GM23338 (cell line): ENCODE data around the gene FNDC1. TPM values are rescaled to one million over a fixed set of nuclear protein-coding genes. Genes with fewer than 3 reads are reported as not detected.

Experiments
- ATAC-seq: fragments of 200-7000 bp; cut with Tn5 transposase; 3 replicates; pipeline ENCODE4 v1.9.1; 2020
- DNase-seq: peaks from one replicate; pipeline ENCODE4 v3.0.0-alpha.2; 2015; ENCODE audit warnings: low spot score
- H2AFZ ChIP-seq: fragments of 200-600 bp; sonication (generic); 2 replicates; pipeline ENCODE4 v1.8.0; 2016; ENCODE audit warnings: antibody characterized with exemption, mild to moderate bottlenecking, moderate library complexity
- H3F3A ChIP-seq: fragments of 200-600 bp; sonication (generic); replicated peaks from 2 replicates; pipeline ENCODE4 v1.8.0; 2017; ENCODE audit warnings: antibody characterized with exemption, mixed run types, low read depth
- H3K27ac ChIP-seq: fragments of 200-600 bp; sonication (generic); 2 replicates; pipeline ENCODE4 v1.6.1; 2016; ENCODE audit warnings: low read depth
- H3K27me3 ChIP-seq: fragments of 200-600 bp; sonication (generic); 2 replicates; pipeline ENCODE4 v1.8.0; 2016; ENCODE audit warnings: mild to moderate bottlenecking, mixed run types, moderate library complexity; ENCODE audit not compliant: insufficient read depth
- H3K36me3 ChIP-seq: fragments of 200-600 bp; sonication (generic); 2 replicates; pipeline ENCODE4 v1.8.0; 2016; ENCODE audit warnings: mild to moderate bottlenecking; ENCODE audit not compliant: insufficient read depth
- H3K4me1 ChIP-seq: fragments of 200-600 bp; sonication (generic); 2 replicates; pipeline ENCODE4 v1.8.0; 2016; ENCODE audit warnings: mild to moderate bottlenecking, moderate library complexity; ENCODE audit not compliant: insufficient read depth
- H3K4me2 ChIP-seq: fragments of 200-600 bp; sonication (generic); 2 replicates; pipeline ENCODE4 v1.7.1; 2017; ENCODE audit warnings: mixed run types
- H3K4me3 ChIP-seq: fragments of 200-600 bp; sonication (generic); 2 replicates; pipeline ENCODE4 v1.6.1; 2016; ENCODE audit warnings: mixed run types
- H3K79me2 ChIP-seq: fragments of 200-600 bp; sonication (generic); replicated peaks from 2 replicates; pipeline ENCODE4 v1.8.0; 2017; ENCODE audit warnings: mild to moderate bottlenecking; ENCODE audit not compliant: insufficient read depth
- H3K9me2 ChIP-seq: fragments of 200-600 bp; sonication (generic); 2 replicates; pipeline ENCODE4 v1.8.0; 2017; ENCODE audit not compliant: insufficient read depth
- H4K20me1 ChIP-seq: fragments of 200-600 bp; sonication (generic); replicated peaks from 2 replicates; pipeline ENCODE4 v1.8.0; 2017; ENCODE audit warnings: mild to moderate bottlenecking; ENCODE audit not compliant: insufficient read depth
- H3K27ac Mint-ChIP-seq: 2 replicates; pipeline ENCODE4 v1.8.0; 2020; ENCODE audit warnings: inconsistent platforms, mild to moderate bottlenecking, moderate library complexity, mixed read lengths
- H3K27me3 Mint-ChIP-seq: 3 replicates; pipeline ENCODE4 v1.8.0; 2022; ENCODE audit warnings: low read depth, mild to moderate bottlenecking, moderate library complexity, mixed read lengths, inconsistent platforms; ENCODE audit not compliant: insufficient read depth, poor library complexity
- H3K36me3 Mint-ChIP-seq: 3 replicates; pipeline ENCODE4 v1.8.0; 2021; ENCODE audit warnings: low read depth, mild to moderate bottlenecking, inconsistent platforms, moderate library complexity, mixed read lengths
- H3K4me1 Mint-ChIP-seq: 3 replicates; pipeline ENCODE4 v1.8.0; 2020; ENCODE audit warnings: mild to moderate bottlenecking, inconsistent platforms, mixed read lengths
- H3K4me3 Mint-ChIP-seq: 3 replicates; pipeline ENCODE4 v1.8.0; 2021; ENCODE audit warnings: moderate library complexity, mild to moderate bottlenecking, inconsistent platforms, mixed read lengths
- H3K9me3 Mint-ChIP-seq: 3 replicates; pipeline ENCODE4 v1.8.0; 2020; ENCODE audit warnings: moderate library complexity, mild to moderate bottlenecking, inconsistent platforms, mixed read lengths
- CREB1 ChIP-seq: fragments of 250-450 bp; sonication (Bioruptor Pico); IDR thresholded peaks from 2 replicates; pipeline ENCODE4 v1.5.0; 2020; ENCODE audit warnings: low read depth, mild to moderate bottlenecking, moderate library complexity
- ETS1 ChIP-seq: IDR thresholded peaks from 2 replicates; pipeline ENCODE4 v1.6.1; 2016; ENCODE audit warnings: antibody characterized with exemption
- EZH2phosphoT487 ChIP-seq: fragments of 200-600 bp; sonication (generic); IDR thresholded peaks from one replicate; pipeline ENCODE4 v1.8.1; 2018; ENCODE audit warnings: antibody characterized with exemption; ENCODE audit not compliant: unreplicated experiment
- JUNB ChIP-seq: IDR thresholded peaks from one replicate; pipeline ENCODE4 v1.6.1; 2016; ENCODE audit warnings: antibody characterized with exemption; ENCODE audit not compliant: unreplicated experiment
- NANOG ChIP-seq: IDR thresholded peaks from 2 replicates; pipeline ENCODE4 v1.6.1; 2016; ENCODE audit warnings: antibody characterized with exemption, borderline replicate concordance
- POLR2AphosphoS5 ChIP-seq: IDR thresholded peaks from 2 replicates; pipeline ENCODE4 v1.6.1; 2016; ENCODE audit warnings: antibody characterized with exemption, low read depth
- STAT1 ChIP-seq: IDR thresholded peaks from one replicate; pipeline ENCODE4 v1.6.1; 2016; ENCODE audit warnings: antibody characterized with exemption; ENCODE audit not compliant: unreplicated experiment
- ZNF331 ChIP-seq: fragments of 250-450 bp; sonication (Bioruptor Pico); IDR thresholded peaks from 2 replicates; pipeline ENCODE4 v1.5.0; 2020; ENCODE audit warnings: low read depth, mild to moderate bottlenecking, moderate library complexity
- polyA plus RNA-seq: library from polyadenylated mRNA; unstranded; fragments of >200 nt; fragmentation: Nextera tagmentation; extraction: Ambion mirVana; gene quantifications from 2 replicates; pipeline ENCODE4 v1.2.1, GENCODE V29; 2016
- total RNA-seq: library from RNA; depleted of rRNA; stranded (reverse); fragments of >200 nt; shearing (Covaris generic); gene quantifications from 2 replicates; pipeline ENCODE4 v1.2.3, GENCODE V29; 2014
- TF ChIP-seq, protein P1 (sequence below): fragments of 250-450 bp; sonication (Bioruptor Pico); IDR thresholded peaks from 2 replicates; pipeline ENCODE4 v1.5.0; 2020; ENCODE audit warnings: mild to moderate bottlenecking, moderate library complexity

FNDC1 gene
- total and polyA plus RNA-seq, 2 experiments from 2014 or later: 0.38 to 0.57 TPM

DNA sequence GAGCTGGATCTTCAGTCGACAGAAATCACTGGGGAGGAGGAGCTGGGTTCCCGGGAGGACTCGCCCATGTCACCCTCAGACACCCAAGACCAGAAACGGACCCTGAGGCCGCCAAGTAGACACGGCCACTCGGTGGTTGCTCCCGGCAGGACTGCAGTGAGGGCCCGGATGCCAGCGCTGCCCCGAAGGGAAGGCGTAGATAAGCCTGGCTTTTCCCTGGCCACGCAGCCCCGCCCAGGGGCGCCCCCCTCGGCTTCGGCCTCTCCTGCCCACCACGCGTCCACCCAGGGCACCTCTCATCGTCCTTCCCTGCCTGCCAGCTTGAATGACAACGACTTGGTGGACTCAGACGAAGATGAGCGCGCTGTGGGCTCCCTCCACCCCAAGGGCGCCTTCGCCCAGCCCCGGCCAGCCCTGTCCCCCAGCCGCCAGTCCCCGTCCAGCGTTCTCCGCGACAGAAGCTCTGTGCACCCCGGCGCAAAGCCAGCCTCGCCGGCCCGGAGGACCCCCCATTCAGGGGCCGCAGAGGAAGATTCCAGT is 63.0 kb downstream of the FNDC1 start (continued):
- TF ChIP-seq, protein P1, sequence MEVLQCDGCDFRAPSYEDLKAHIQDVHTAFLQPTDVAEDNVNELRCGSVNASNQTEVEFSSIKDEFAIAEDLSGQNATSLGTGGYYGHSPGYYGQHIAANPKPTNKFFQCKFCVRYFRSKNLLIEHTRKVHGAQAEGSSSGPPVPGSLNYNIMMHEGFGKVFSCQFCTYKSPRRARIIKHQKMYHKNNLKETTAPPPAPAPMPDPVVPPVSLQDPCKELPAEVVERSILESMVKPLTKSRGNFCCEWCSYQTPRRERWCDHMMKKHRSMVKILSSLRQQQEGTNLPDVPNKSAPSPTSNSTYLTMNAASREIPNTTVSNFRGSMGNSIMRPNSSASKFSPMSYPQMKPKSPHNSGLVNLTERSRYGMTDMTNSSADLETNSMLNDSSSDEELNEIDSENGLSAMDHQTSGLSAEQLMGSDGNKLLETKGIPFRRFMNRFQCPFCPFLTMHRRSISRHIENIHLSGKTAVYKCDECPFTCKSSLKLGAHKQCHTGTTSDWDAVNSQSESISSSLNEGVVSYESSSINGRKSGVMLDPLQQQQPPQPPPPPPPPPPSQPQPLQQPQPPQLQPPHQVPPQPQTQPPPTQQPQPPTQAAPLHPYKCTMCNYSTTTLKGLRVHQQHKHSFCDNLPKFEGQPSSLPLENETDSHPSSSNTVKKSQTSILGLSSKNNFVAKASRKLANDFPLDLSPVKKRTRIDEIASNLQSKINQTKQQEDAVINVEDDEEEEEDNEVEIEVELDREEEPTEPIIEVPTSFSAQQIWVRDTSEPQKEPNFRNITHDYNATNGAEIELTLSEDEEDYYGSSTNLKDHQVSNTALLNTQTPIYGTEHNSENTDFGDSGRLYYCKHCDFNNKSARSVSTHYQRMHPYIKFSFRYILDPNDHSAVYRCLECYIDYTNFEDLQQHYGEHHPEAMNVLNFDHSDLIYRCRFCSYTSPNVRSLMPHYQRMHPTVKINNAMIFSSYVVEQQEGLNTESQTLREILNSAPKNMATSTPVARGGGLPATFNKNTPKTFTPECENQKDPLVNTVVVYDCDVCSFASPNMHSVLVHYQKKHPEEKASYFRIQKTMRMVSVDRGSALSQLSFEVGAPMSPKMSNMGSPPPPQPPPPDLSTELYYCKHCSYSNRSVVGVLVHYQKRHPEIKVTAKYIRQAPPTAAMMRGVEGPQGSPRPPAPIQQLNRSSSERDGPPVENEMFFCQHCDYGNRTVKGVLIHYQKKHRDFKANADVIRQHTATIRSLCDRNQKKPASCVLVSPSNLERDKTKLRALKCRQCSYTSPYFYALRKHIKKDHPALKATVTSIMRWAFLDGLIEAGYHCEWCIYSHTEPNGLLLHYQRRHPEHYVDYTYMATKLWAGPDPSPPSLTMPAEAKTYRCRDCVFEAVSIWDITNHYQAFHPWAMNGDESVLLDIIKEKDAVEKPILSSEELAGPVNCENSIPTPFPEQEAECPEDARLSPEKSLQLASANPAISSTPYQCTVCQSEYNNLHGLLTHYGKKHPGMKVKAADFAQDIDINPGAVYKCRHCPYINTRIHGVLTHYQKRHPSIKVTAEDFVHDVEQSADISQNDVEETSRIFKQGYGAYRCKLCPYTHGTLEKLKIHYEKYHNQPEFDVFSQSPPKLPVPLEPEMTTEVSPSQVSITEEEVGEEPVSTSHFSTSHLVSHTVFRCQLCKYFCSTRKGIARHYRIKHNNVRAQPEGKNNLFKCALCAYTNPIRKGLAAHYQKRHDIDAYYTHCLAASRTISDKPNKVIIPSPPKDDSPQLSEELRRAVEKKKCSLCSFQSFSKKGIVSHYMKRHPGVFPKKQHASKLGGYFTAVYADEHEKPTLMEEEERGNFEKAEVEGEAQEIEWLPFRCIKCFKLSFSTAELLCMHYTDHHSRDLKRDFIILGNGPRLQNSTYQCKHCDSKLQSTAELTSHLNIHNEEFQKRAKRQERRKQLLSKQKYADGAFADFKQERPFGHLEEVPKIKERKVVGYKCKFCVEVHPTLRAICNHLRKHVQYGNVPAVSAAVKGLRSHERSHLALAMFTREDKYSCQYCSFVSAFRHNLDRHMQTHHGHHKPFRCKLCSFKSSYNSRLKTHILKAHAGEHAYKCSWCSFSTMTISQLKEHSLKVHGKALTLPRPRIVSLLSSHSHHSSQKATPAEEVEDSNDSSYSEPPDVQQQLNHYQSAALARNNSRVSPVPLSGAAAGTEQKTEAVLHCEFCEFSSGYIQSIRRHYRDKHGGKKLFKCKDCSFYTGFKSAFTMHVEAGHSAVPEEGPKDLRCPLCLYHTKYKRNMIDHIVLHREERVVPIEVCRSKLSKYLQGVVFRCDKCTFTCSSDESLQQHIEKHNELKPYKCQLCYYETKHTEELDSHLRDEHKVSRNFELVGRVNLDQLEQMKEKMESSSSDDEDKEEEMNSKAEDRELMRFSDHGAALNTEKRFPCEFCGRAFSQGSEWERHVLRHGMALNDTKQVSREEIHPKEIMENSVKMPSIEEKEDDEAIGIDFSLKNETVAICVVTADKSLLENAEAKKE (CRISPR knock-in tag): no peak
- no peak for TF ChIP-seq STAT1
- TF ChIP-seq EZH2phosphoT487: no peak
- TF ChIP-seq NANOG: no peak
- no peak for TF ChIP-seq CREB1
- no peak for TF ChIP-seq POLR2AphosphoS5
- no peak for TF ChIP-seq JUNB
- no peak for TF ChIP-seq ETS1
- no peak for TF ChIP-seq ZNF331

DNA sequence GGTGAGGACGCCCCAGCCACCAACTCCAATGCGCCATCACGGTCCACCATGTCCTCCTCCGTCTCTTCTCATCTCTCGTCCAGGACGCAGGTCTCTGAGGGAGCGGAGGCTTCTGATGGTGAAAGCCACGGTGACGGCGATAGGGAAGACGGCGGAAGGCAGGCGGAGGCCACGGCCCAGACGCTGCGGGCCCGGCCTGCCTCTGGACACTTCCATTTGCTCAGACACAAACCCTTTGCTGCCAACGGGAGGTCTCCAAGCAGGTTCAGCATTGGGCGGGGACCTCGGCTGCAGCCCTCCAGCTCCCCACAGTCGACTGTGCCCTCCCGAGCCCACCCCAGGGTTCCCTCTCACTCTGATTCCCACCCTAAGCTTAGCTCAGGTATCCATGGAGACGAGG is 63.6 kb downstream of the FNDC1 start:
- Histone ChIP-seq H3K27me3 (peaks cover 48% of the 10 kb centered on the region), H3K4me2 (no peak overlapping the region; the same call in 1 of the 2 replicates), H2AFZ (no peak overlapping the region), H3K36me3 (no peaks in the 10 kb centered on the region), H3K4me1 (no peaks in the 10 kb centered on the region), H3K27ac (no peak overlapping the region), H4K20me1 (no peaks in the 10 kb centered on the region; the same call in 1 of the 2 replicates), H3K4me3 (no peak overlapping the region), H3K79me2 (no peaks in the 10 kb centered on the region), H3K9me2 (no peaks in the 10 kb centered on the region), H3F3A (0 out of 2 replicates have a peak, but pooled peaks cover 3% of the 10 kb centered on the region)
- ATAC-seq: no peak
- Mint-ChIP-seq H3K27me3 (peaks cover 33% of the 10 kb centered on the region), H3K27ac (no peak overlapping the region), H3K4me1 (no peaks in the 10 kb centered on the region; the same call in 2 of the 3 replicates), H3K4me3 (peak overlapping the region; percentile 63; the same call in 1 of the 3 replicates), H3K9me3 (no peaks in the 10 kb centered on the region), H3K36me3 (no peaks in the 10 kb centered on the region)
- no peak for DNase-seq
- TF ChIP-seq, protein P1 (CRISPR knock-in tag): no peak
- no peak for TF ChIP-seq JUNB
- no peak for TF ChIP-seq ZNF331
- no peak for TF ChIP-seq EZH2phosphoT487
